Natural killer cell treated with Interleukin-12 subunit alpha and Interleukin-12 subunit beta and Interleukin-15 and Interleukin-18, amount 100 ng/mL, for 72 hours (primary cell): ENCODE results near the gene FZD8. TPM values are rescaled to one million over a fixed set of nuclear protein-coding genes. Genes with fewer than 3 reads are reported as not detected.
"Not testable (repeated sequence)": the region's sequence is repeated elsewhere in the genome, so short reads cannot be mapped to it uniquely, and the experiment has no call there.

Experiments used
- ATAC-seq, 2 donors: fragments of 150-1000 bp; cut with Tn5 transposase in 1 of 2; sonication (Bioruptor Pico), chemical (Tn5 transposase) in 1 of 2; 2 replicates each; pipeline ENCODE4 v1.10.0; 2021
- DNase-seq: peaks from one replicate; pipeline ENCODE4 v3.0.0; 2022; ENCODE audit warnings: low spot score
- H3K27ac Mint-ChIP-seq, 2 donors: 1 replicate in 1 of 2; 2 replicates in 1 of 2; pipeline ENCODE4 v1.8.0; 2022; ENCODE audit warnings: mixed read lengths in 2 of 2, mild to moderate bottlenecking in 1 of 2, moderate library complexity in 1 of 2
- H3K27me3 Mint-ChIP-seq, 2 donors: 1 replicate in 1 of 2; 2 replicates in 1 of 2; pipeline ENCODE4 v1.8.0; 2022; ENCODE audit warnings: mixed read lengths in 2 of 2
- H3K36me3 Mint-ChIP-seq: one replicate; pipeline ENCODE4 v1.8.0; 2022; ENCODE audit warnings: mixed read lengths
- H3K4me1 Mint-ChIP-seq, 2 donors: 1 replicate in 1 of 2; 2 replicates in 1 of 2; pipeline ENCODE4 v1.8.0; 2022; ENCODE audit warnings: low read depth in 2 of 2, mixed read lengths in 2 of 2, mild to moderate bottlenecking in 1 of 2
- H3K4me3 Mint-ChIP-seq: one replicate; pipeline ENCODE4 v1.8.0; 2022; ENCODE audit warnings: mixed read lengths
- H3K9me3 Mint-ChIP-seq: 2 replicates; pipeline ENCODE4 v1.8.0; 2022; ENCODE audit warnings: mixed read lengths
- total RNA-seq, 2 donors: library from RNA; stranded (reverse); gene quantifications; one replicate each; pipeline ENCODE4 v1.2.3, GENCODE V29; 2022

The FZD8 gene
- under 1 TPM; 0.64 to 0.73 TPM for total RNA-seq

DNA sequence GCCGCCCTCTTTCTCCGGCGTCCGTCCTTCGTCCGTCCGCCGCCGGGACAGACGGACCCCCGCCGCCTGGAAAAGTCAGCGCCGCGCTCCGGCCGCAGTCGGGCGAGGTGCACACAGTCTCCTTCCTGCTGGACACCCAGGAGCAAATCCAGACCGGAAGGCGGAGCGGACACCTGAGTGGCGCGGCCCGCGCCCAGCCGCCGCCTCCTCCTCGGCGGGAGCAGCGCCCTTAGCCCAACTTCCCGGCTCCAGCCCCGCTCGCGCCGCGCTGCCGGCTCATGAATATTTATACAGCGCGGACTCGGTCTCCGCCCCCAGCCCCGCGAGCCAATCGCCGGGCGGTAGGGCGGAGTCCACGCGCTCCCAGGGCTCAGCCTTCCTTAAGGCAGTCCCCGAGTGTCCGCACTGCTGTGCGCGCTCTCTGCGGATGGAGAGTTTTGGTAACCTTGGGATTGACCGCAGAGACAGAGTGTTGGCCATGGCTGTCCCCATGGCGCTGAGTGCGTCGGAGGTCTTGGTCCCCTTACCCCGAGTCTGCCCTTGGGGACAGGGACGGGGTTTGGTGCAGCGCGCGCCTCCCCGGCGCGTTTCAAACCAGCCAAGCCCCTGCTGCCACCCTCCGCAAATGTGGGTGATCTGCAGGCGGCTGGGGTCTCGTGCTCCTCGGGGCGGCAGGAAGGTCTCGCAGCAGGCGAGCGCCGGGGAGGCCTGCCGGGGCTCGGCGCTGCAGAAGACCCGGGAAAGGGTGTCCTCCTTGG is at the start of gene FZD8:
FZD8 (minus strand) TSS at position 262 of the 758 bp plus-strand sequence. CDS start 867 bp downstream, outside the sequence.
- Mint-ChIP-seq H3K27ac (no peak within 1 kb of the TSS), H3K27me3 (peaks cover 13 to 32% of the 10 kb centered on the region in 2 donors), H3K4me1 (peaks cover 10 to 18% of the 10 kb centered on the region in 2 donors), H3K9me3 (no peaks in the 10 kb centered on the region), H3K4me3 (peak within 1 kb of the TSS; percentile 86), H3K36me3 (no peaks in the 10 kb centered on the region)
- DNase-seq (peak; percentile 82), ATAC-seq (peak; percentile 94)

GRCh38 chr10:35691522-35692236 is 49.6 kb upstream of the FZD8 start:
- Mint-ChIP-seq H3K36me3 (no peaks in the 10 kb centered on the region), H3K9me3 (no peaks in the 10 kb centered on the region), H3K4me1 (no peaks in the 10 kb centered on the region), H3K4me3 (no peak overlapping the region), H3K27me3 (peaks cover 5 to 13% of the 10 kb centered on the region in 2 donors), H3K27ac (no peak overlapping the region)
- DNase-seq (no peak), ATAC-seq (no peak)

GRCh38 chr10:35690534-35690933 is 48.4 kb upstream of the FZD8 start:
- DNase-seq (no peak), ATAC-seq (no peak)
- peaks cover 5 to 13% of the 10 kb centered on the region in 2 donors for H3K27me3 Mint-ChIP-seq
- H3K9me3 Mint-ChIP-seq = no peaks in the 10 kb centered on the region
- no peaks in the 10 kb centered on the region for H3K36me3 Mint-ChIP-seq
- H3K4me1 Mint-ChIP-seq = no peaks in the 10 kb centered on the region
- no peak overlapping the region for H3K4me3 Mint-ChIP-seq
- no peak overlapping the region for H3K27ac Mint-ChIP-seq

DNA sequence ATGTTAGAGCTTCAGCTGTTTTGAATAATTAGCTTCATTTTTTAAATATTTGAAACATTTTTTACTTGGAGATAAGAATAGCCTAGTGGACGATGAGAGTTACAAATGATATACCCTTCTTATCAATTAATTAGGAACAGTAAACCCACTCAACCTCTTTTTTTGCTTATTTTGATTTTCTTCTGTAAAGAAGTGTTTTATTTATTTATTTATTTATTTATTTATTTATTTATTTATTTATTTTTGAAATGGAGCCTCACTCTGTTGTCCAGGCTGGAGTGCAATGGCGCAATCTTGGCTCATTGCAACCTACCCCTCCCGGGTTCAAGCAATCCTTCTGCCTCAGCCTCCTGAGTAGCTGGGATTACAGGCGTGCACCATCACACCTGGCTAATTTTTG is 43.8 kb upstream of the FZD8 start:
- H3K27ac Mint-ChIP-seq, H3K36me3 Mint-ChIP-seq, DNase-seq, H3K4me3 Mint-ChIP-seq, H3K9me3 Mint-ChIP-seq, H3K27me3 Mint-ChIP-seq, H3K4me1 Mint-ChIP-seq, ATAC-seq: not testable (repeated sequence)

DNA sequence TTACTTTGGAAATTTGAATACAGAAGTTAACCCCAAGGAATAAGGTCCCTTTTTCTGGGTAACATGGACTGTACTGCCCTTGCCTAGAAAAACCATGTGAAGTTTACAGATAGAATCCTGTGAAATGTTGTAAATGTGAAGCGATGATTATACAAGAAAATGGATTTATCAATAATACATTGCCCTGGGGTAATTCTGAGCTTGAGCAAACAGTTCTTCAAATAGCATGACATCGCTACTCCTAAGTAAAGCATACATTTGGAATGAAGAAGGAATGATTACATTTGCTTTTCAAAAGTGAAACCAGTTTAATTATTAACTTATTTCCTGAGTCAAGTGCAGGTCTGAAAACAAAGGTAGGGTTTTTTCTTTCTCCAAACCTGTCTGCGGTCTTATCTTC is 43.3 kb upstream of the FZD8 start:
- Mint-ChIP-seq H3K9me3 (peaks cover 4% of the 10 kb centered on the region), H3K27me3 (peaks cover 1 to 3% of the 10 kb centered on the region in 2 donors), H3K4me1 (no peaks in the 10 kb centered on the region), H3K36me3 (no peaks in the 10 kb centered on the region), H3K4me3 (no peak overlapping the region), H3K27ac (no peak overlapping the region)
- no peak for DNase-seq
- ATAC-seq = no peak

- Mint-ChIP-seq H3K4me1 (no peaks in the 10 kb centered on the region), H3K27ac (no peak overlapping the region), H3K36me3 (no peaks in the 10 kb centered on the region), H3K9me3 (peaks cover 4% of the 10 kb centered on the region), H3K4me3 (no peak overlapping the region), H3K27me3 (peaks cover 0 to 3% of the 10 kb centered on the region in 2 donors)
- ATAC-seq (no peak), DNase-seq (no peak)
These were observed 42.5 kb upstream of the FZD8 start for GRCh38 chr10:35684586-35684985.

DNA sequence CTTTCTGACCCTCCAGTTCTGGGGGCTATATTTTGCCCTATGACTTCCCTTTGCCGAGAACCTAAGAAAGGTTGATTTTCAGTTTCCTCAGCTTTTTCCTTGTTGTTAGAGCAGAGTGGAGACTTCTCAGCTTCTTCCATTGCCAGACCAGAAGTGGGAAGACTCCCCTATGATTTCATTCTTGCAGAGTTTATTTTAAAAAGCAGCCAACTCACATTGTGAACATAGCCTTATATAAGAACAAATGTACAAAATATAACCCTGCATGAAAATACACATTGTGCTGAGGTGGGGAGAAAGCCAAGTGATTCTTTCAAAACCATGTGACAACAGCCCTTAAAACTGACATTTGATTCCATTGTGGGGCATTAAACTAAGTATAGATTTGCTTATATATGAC is 33.8 kb upstream of the FZD8 start:
- Mint-ChIP-seq H3K27ac (no peak overlapping the region), H3K9me3 (no peaks in the 10 kb centered on the region), H3K4me3 (no peak overlapping the region), H3K27me3 (peaks cover 6 to 8% of the 10 kb centered on the region in 2 donors), H3K4me1 (no peaks in the 10 kb centered on the region), H3K36me3 (no peaks in the 10 kb centered on the region)
- no peak for DNase-seq
- no peak for ATAC-seq

GRCh38 chr10:35674843-35675242 is 32.7 kb upstream of the FZD8 start:
- ATAC-seq = no peak
- Mint-ChIP-seq H3K4me1 (no peaks in the 10 kb centered on the region), H3K27me3 (peaks cover 6 to 8% of the 10 kb centered on the region in 2 donors), H3K27ac (no peak overlapping the region), H3K9me3 (no peaks in the 10 kb centered on the region), H3K4me3 (no peak overlapping the region), H3K36me3 (no peaks in the 10 kb centered on the region)
- DNase-seq = no peak

- Mint-ChIP-seq H3K27me3 (peaks cover 8 to 10% of the 10 kb centered on the region in 2 donors), H3K9me3 (peaks cover 18% of the 10 kb centered on the region), H3K36me3 (peaks cover 14% of the 10 kb centered on the region), H3K4me3 (no peak overlapping the region), H3K4me1 (peaks cover 0 to 7% of the 10 kb centered on the region in 2 donors), H3K27ac (no peak overlapping the region)
- ATAC-seq = no peak
- DNase-seq = no peak
These were observed 27.0 kb upstream of the FZD8 start for GRCh38 chr10:35668865-35669650.

GRCh38 chr10:35667971-35668370 is 25.9 kb upstream of the FZD8 start:
- DNase-seq = no peak
- H3K4me1 Mint-ChIP-seq = peaks cover 0 to 7% of the 10 kb centered on the region in 2 donors
- H3K4me3 Mint-ChIP-seq = no peak overlapping the region
- ATAC-seq = no peak
- H3K27ac Mint-ChIP-seq = no peak overlapping the region
- peaks cover 18% of the 10 kb centered on the region for H3K9me3 Mint-ChIP-seq
- peaks cover 14% of the 10 kb centered on the region for H3K36me3 Mint-ChIP-seq
- peaks cover 10 to 14% of the 10 kb centered on the region in 2 donors for H3K27me3 Mint-ChIP-seq

- H3K4me3 Mint-ChIP-seq = no peak overlapping the region
- H3K27me3 Mint-ChIP-seq = peaks cover 10 to 19% of the 10 kb centered on the region in 2 donors
- no peak for ATAC-seq
- peaks cover 0 to 7% of the 10 kb centered on the region in 2 donors for H3K4me1 Mint-ChIP-seq
- H3K36me3 Mint-ChIP-seq = peaks cover 14% of the 10 kb centered on the region
- DNase-seq = no peak
- no peak overlapping the region for H3K27ac Mint-ChIP-seq
- peaks cover 18% of the 10 kb centered on the region for H3K9me3 Mint-ChIP-seq
These were observed 25.3 kb upstream of the FZD8 start for GRCh38 chr10:35667270-35667889.

GRCh38 chr10:35661236-35661635 is 19.1 kb upstream of the FZD8 start:
- ATAC-seq (no peak), DNase-seq (no peak)
- no peaks in the 10 kb centered on the region for H3K9me3 Mint-ChIP-seq
- no peaks in the 10 kb centered on the region for H3K36me3 Mint-ChIP-seq
- no peak overlapping the region for H3K27ac Mint-ChIP-seq
- H3K4me1 Mint-ChIP-seq = no peaks in the 10 kb centered on the region
- peaks cover 18 to 42% of the 10 kb centered on the region in 2 donors for H3K27me3 Mint-ChIP-seq
- H3K4me3 Mint-ChIP-seq = no peak overlapping the region

DNA sequence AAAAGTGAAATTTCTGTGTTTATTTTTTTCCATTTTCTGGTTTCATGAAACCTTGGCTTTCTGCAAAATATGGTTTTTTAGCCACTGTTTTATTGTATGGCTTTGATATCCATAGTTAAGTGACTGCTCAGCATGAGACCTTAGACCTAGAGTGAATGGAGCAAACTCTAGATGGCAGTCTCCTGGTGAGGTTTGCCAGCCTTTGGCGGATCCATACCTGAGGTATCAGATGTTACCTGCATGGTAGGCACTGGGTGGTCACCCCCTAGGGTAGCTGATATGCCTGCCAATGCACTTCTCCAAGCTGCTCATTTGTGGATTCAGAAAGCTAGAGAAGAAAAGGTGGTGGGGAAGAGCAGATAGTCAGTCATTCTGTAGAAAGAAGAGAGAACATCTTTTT is 17.4 kb upstream of the FZD8 start:
- H3K27me3 Mint-ChIP-seq = peaks cover 17 to 48% of the 10 kb centered on the region in 2 donors
- DNase-seq (no peak), ATAC-seq (no peak)
- H3K4me1 Mint-ChIP-seq = no peaks in the 10 kb centered on the region
- no peaks in the 10 kb centered on the region for H3K9me3 Mint-ChIP-seq
- H3K36me3 Mint-ChIP-seq = no peaks in the 10 kb centered on the region
- H3K27ac Mint-ChIP-seq = no peak overlapping the region
- no peak overlapping the region for H3K4me3 Mint-ChIP-seq
